Lower leg skin (tissue), 3 donors: Measurements from ENCODE around the gene MAPK10.

Experiments
- POLR2A ChIP-seq, 2 donors: fragments of 450-650 bp; IDR thresholded peaks; one replicate each; pipeline ENCODE4 v1.6.1; 2016 to 2017; ENCODE audit warnings: antibody characterized with exemption in 2 of 2, mild to moderate bottlenecking in 1 of 2, moderate library complexity in 1 of 2
- TF ChIP-seq, protein P1 (sequence below), 3 donors: fragments of 450-650 bp; IDR thresholded peaks; one replicate each; pipeline ENCODE4 v1.5.1; 2016; ENCODE audit warnings: antibody characterized with exemption in 3 of 3, mild to moderate bottlenecking in 3 of 3, moderate library complexity in 2 of 3

- TF ChIP-seq, protein P1, sequence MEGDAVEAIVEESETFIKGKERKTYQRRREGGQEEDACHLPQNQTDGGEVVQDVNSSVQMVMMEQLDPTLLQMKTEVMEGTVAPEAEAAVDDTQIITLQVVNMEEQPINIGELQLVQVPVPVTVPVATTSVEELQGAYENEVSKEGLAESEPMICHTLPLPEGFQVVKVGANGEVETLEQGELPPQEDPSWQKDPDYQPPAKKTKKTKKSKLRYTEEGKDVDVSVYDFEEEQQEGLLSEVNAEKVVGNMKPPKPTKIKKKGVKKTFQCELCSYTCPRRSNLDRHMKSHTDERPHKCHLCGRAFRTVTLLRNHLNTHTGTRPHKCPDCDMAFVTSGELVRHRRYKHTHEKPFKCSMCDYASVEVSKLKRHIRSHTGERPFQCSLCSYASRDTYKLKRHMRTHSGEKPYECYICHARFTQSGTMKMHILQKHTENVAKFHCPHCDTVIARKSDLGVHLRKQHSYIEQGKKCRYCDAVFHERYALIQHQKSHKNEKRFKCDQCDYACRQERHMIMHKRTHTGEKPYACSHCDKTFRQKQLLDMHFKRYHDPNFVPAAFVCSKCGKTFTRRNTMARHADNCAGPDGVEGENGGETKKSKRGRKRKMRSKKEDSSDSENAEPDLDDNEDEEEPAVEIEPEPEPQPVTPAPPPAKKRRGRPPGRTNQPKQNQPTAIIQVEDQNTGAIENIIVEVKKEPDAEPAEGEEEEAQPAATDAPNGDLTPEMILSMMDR (IDR thresholded peaks at IDR 0.05) = no peak
- no peak for TF ChIP-seq POLR2A (IDR thresholded peaks at IDR 0.05)
Observed at GRCh38 chr4:86294883-86295282, 65.0 kb downstream of the MAPK10 start.
